ENCODE measurements around the gene PPP1CC.

Gene PPP1CC

GRCh38 chr12:110717037-110717436 lies 25.7 kb downstream of the PPP1CC start:
- TF ChIP-seq CTCF (IDR thresholded peaks at IDR 0.05) = no peak
- H3K4me3 ChIP-seq = no peak overlapping the region
- no peak for DNase-seq (ENCODE audit: low spot score)
- no peak overlapping the region for H3K27ac ChIP-seq

GRCh38 chr12:110708917-110709316 lies 33.8 kb downstream of the PPP1CC start:
- TF ChIP-seq CTCF (IDR thresholded peaks at IDR 0.05) = no peak
- no peak overlapping the region for H3K4me3 ChIP-seq
- H3K27ac ChIP-seq = no peak overlapping the region
- DNase-seq (ENCODE audit: low spot score) = no peak

- no peak for TF ChIP-seq CTCF (IDR thresholded peaks at IDR 0.05)
- H3K27ac ChIP-seq = no peak overlapping the region
- DNase-seq (ENCODE audit: low spot score) = no peak
- H3K4me3 ChIP-seq = no peak overlapping the region
Observed at GRCh38 chr12:110705309-110705708, 37.4 kb downstream of the PPP1CC start.

- Histone ChIP-seq H3K4me3 (no peak overlapping the region), H3K27ac (no peak overlapping the region)
- no peak for TF ChIP-seq CTCF (IDR thresholded peaks at IDR 0.05)
- DNase-seq (ENCODE audit: low spot score) = no peak
Observed at GRCh38 chr12:110704750-110705149, 37.9 kb downstream of the PPP1CC start.

- Histone ChIP-seq H3K27ac (no peak overlapping the region), H3K4me3 (no peak overlapping the region)
- TF ChIP-seq CTCF (IDR thresholded peaks at IDR 0.05) = no peak
- no peak for DNase-seq (ENCODE audit: low spot score)
Observed at GRCh38 chr12:110704231-110704630, 38.5 kb downstream of the PPP1CC start.

GRCh38 chr12:110702081-110702480 lies 40.6 kb downstream of the PPP1CC start:
- H3K27ac ChIP-seq = no peak overlapping the region
- DNase-seq (ENCODE audit: low spot score) = no peak
- H3K4me3 ChIP-seq = no peak overlapping the region
- no peak for TF ChIP-seq CTCF (IDR thresholded peaks at IDR 0.05)

GRCh38 chr12:110699591-110700445 lies 42.9 kb downstream of the PPP1CC start:
- Histone ChIP-seq H3K27ac (peak overlapping the region in 1 of 2 donors; percentile 63), H3K4me3 (no peak overlapping the region)
- TF ChIP-seq CTCF (IDR thresholded peaks at IDR 0.05) = no peak
- no peak for DNase-seq (ENCODE audit: low spot score)

Data from coronary artery (tissue), 2 donors.